CD14-positive monocyte (primary cell): ENCODE measurements around the gene DUSP28. TPM values are rescaled to one million over a fixed set of nuclear protein-coding genes. Genes with fewer than 3 reads are reported as not detected.

Experiments
- DNase-seq, 3 donors: peaks; one replicate each; pipeline ENCODE4 v3.0.0-alpha.2; 2011 to 2022
- H2AFZ ChIP-seq: 2 replicates; pipeline ENCODE4 v1.6.0; 2012; ENCODE audit warnings: mild to moderate bottlenecking, low read depth, low read length, inconsistent platforms; ENCODE audit not compliant: insufficient read depth, poor library complexity, severe bottlenecking
- H3K27ac ChIP-seq, 2 donors: 1 replicate in 1 of 2; 2 replicates in 1 of 2; pipeline ENCODE4 v1.5.1; 2012 to 2013; ENCODE audit warnings: low read length in 2 of 2, control low read depth in 1 of 2, inconsistent platforms in 1 of 2, low read depth in 1 of 2, mild to moderate bottlenecking in 1 of 2
- H3K27me3 ChIP-seq, 2 donors: one replicate each; pipeline versions ENCODE4 v1.6.0 to v1.6.1; 2011 to 2013; ENCODE audit warnings: low read length in 2 of 2; ENCODE audit not compliant: control insufficient read depth in 2 of 2, insufficient read depth in 2 of 2
- H3K36me3 ChIP-seq, 2 donors: replicated peaks in 1 of 2; 1 replicate in 1 of 2; 2 replicates in 1 of 2; pipeline versions ENCODE4 v1.5.1 to v1.6.1; 2012 to 2013; ENCODE audit warnings: low read length in 2 of 2, control low read depth in 1 of 2, inconsistent platforms in 1 of 2, mild to moderate bottlenecking in 1 of 2; ENCODE audit not compliant: insufficient read depth in 2 of 2, control insufficient read depth in 1 of 2
- H3K4me1 ChIP-seq, 2 donors: 1 replicate in 1 of 2; 2 replicates in 1 of 2; pipeline versions ENCODE4 v1.5.1 to v1.6.1; 2012 to 2013; ENCODE audit warnings: low read length in 2 of 2, control low read depth in 1 of 2, inconsistent platforms in 1 of 2, mild to moderate bottlenecking in 1 of 2, moderate library complexity in 1 of 2; ENCODE audit not compliant: insufficient read depth in 2 of 2, control insufficient read depth in 1 of 2
- H3K4me2 ChIP-seq: replicated peaks from 2 replicates; pipeline ENCODE3; 2012; ENCODE audit warnings: low read length, moderate library complexity, mild to moderate bottlenecking; ENCODE audit not compliant: poor library complexity, severe bottlenecking; ENCODE audit errors: extremely low read depth
- H3K4me3 ChIP-seq, 3 experiments: fragments of 200-600 bp in 1 of 3; sonication (generic) in 1 of 3; replicated peaks in 1 of 3; 1 replicate in 2 of 3; 2 replicates in 1 of 3; pipeline ENCODE4 v1.5.1; 2011 to 2013; ENCODE audit warnings: low read length in 3 of 3, mild to moderate bottlenecking in 3 of 3, control low read depth in 2 of 3, low read depth in 2 of 3, inconsistent platforms in 1 of 3, moderate library complexity in 1 of 3
- H3K79me2 ChIP-seq: 2 replicates; pipeline ENCODE4 v1.6.0; 2012; ENCODE audit warnings: mild to moderate bottlenecking, control low read depth, inconsistent platforms, low read length, moderate library complexity; ENCODE audit not compliant: insufficient read depth
- H3K9ac ChIP-seq: 2 replicates; pipeline ENCODE4 v1.6.0; 2017; ENCODE audit warnings: low read length, mild to moderate bottlenecking; ENCODE audit not compliant: insufficient read depth, poor library complexity, severe bottlenecking
- H3K9me3 ChIP-seq, 2 donors: replicated peaks in 1 of 2; 1 replicate in 1 of 2; 2 replicates in 1 of 2; pipeline versions ENCODE4 v1.5.1 to v1.6.1; 2012 to 2013; ENCODE audit warnings: low read length in 2 of 2, control low read depth in 1 of 2; ENCODE audit not compliant: control insufficient read depth in 1 of 2, insufficient read depth in 1 of 2
- H4K20me1 ChIP-seq: 2 replicates; pipeline ENCODE4 v1.6.0; 2012; ENCODE audit warnings: mild to moderate bottlenecking, low read length, control low read depth, moderate library complexity; ENCODE audit not compliant: insufficient read depth
- H3K27ac Mint-ChIP-seq, 7 donors: one replicate each; pipeline ENCODE4 v1.8.0; 2020; ENCODE audit warnings: mild to moderate bottlenecking in 7 of 7, mixed read lengths in 7 of 7, moderate library complexity in 6 of 7, inconsistent platforms in 2 of 7
- H3K27me3 Mint-ChIP-seq, 3 donors: one replicate each; pipeline ENCODE4 v1.8.0; 2021 to 2022; ENCODE audit warnings: low read depth in 3 of 3, mild to moderate bottlenecking in 3 of 3, mixed read lengths in 3 of 3, moderate library complexity in 3 of 3, inconsistent platforms in 1 of 3
- H3K36me3 Mint-ChIP-seq, 2 donors: one replicate each; pipeline ENCODE4 v1.8.0; 2020; ENCODE audit warnings: mixed read lengths in 2 of 2, inconsistent platforms in 1 of 2, mild to moderate bottlenecking in 1 of 2
- H3K4me1 Mint-ChIP-seq: one replicate; pipeline ENCODE4 v1.8.0; 2020; ENCODE audit warnings: mild to moderate bottlenecking, mixed read lengths
- H3K4me3 Mint-ChIP-seq, 2 donors: one replicate each; pipeline ENCODE4 v1.8.0; 2020; ENCODE audit warnings: mild to moderate bottlenecking in 2 of 2, mixed read lengths in 2 of 2, moderate library complexity in 1 of 2
- H3K9me3 Mint-ChIP-seq, 7 donors: one replicate each; pipeline ENCODE4 v1.8.0; 2020 to 2022; ENCODE audit warnings: mixed read lengths in 7 of 7, mild to moderate bottlenecking in 6 of 7, moderate library complexity in 6 of 7, inconsistent platforms in 2 of 7
- CTCF ChIP-seq: fragments of 200-600 bp; IDR thresholded peaks from one replicate; pipeline ENCODE4 v1.8.0; 2022; ENCODE audit warnings: antibody characterized with exemption, mild to moderate bottlenecking
- WGBS: methylation state at CpG from one replicate; pipeline ENCODE4 v1.1.5; 2013; ENCODE audit warnings: missing lambda C conversion rate; ENCODE audit not compliant: insufficient coverage; 5-methylcytosine and 5-hydroxymethylcytosine counted together
- intact Hi-C, 2 donors: fragments of 100-400 bp; cut with micrococcal nuclease; formaldehyde crosslinking; loops; one replicate each; pipeline versions ENCODE4 v1.15.0 to v1.15.1; 2023
- polyA plus RNA-seq, 3 donors: library from polyadenylated mRNA; depleted of rRNA in 1 of 3; unstranded in 2 of 3; stranded (reverse) in 1 of 3; fragments of 300-500 nt in 2 of 3; fragments of >200 nt in 1 of 3; fragmentation: Illumina TruSeq in 2 of 3; gene quantifications; 1 replicate in 2 of 3; 2 replicates in 1 of 3; pipeline ENCODE4 v1.2.3, GENCODE V29; 2012 to 2021

DUSP28 gene
- polyA plus RNA-seq, 3 donors, result 10.8 to 17.7 (median 17.1) TPM

DNA sequence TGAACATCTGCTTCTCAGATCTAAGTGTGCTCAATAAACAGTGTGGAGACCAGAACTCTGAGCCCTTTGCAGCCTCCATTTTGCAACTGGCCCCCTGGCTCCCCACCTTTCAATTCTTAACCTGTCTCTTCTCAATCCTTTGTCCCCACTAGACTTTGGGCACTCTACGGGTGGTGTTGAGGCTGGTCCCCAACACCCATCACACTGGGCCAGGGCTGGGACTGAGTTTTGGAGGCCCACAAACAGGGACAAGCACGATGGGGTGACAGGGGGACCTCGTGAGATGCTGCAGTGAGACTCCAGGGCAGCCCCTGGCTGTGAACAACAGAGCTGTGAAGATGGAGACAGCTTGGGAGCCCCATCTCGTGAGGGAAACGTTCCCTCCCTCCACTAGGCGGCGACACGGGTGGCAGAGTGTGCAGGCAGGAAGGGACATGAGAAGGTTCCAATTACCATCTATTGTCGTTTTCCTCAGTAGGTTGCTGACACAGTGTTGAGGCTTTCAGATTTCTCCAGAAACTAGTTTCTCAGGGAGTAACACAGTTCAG lies 3.5 kb upstream of the DUSP28 start:
- Histone ChIP-seq H3K27me3 (no peaks in the 10 kb centered on the region), H3K79me2 (peaks cover 65% of the 10 kb centered on the region), H4K20me1 (peaks cover 53% of the 10 kb centered on the region), H3K4me3 (no peak overlapping the region), H3K9ac (no peak overlapping the region), H3K36me3 (peaks cover 12 to 44% of the 10 kb centered on the region in 2 donors), H3K4me2 (peak overlapping the region; percentile 66), H3K9me3 (no peaks in the 10 kb centered on the region), H2AFZ (no peak overlapping the region), H3K4me1 (peaks cover 36 to 50% of the 10 kb centered on the region in 2 donors), H3K27ac (no peak overlapping the region)
- Mint-ChIP-seq H3K27me3 (peaks cover 0 to 7% (median 4%) of the 10 kb centered on the region in 3 donors), H3K36me3 (peaks cover 45 to 52% of the 10 kb centered on the region in 2 donors), H3K4me1 (peaks cover 35% of the 10 kb centered on the region), H3K9me3 (peaks cover 0 to 4% (median 3%) of the 10 kb centered on the region in 7 donors), H3K27ac (peak overlapping the region in 1 of 7 donors; percentile 63), H3K4me3 (peak overlapping the region in 1 of 2 donors; percentile 27)
- TF ChIP-seq CTCF, result peak; percentile 60
- intact Hi-C loops, result loop anchor here in 1 of 2 donors (5.0 kb wide), 1 partner anchor 39 kb away; no protein-coding TSS in a partner anchor
- WGBS, result 68% methylated on average over 4 of the region's 9 CpGs
- DNase-seq, result peak; percentile 46 to 62 (median 61)

DNA sequence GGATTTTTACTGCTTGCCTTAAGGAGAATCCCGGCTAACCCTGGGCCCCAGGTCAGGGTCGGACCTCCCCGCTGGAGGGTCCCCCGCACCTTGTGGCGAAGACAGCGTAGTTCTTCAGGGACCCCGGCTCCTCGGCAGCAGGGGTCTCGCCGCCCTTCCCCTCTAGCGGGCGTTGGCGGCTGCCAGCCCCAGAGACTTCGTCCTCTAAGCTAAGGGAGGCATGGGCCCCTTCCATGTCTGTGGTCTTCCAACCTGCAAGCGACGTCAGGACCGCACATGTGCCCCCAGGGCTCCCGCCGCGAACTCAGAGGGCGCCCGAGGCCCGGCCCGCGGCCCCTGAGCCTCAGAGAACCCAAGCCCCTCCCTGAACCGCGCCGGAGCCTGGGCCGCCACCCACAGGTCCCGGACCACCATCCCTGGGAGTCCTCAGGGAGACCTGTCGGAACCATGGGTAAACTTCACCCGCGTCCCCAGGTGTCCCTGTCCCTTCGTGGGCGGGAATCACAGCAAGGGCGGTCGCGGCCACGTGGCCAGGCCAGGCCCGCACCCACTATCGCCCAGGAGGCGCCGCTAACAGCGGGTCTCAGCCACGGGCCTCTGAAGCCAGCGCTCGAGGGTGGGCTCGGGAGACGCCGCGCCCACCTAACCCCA lies 2.9 kb upstream of the DUSP28 start:
- no peak for DNase-seq
- Histone ChIP-seq H3K9me3 (no peaks in the 10 kb centered on the region), H3K4me2 (peak overlapping the region; percentile 66), H2AFZ (no peak overlapping the region), H4K20me1 (peaks cover 53% of the 10 kb centered on the region), H3K36me3 (peaks cover 12 to 38% of the 10 kb centered on the region in 2 donors), H3K4me1 (peaks cover 42 to 56% of the 10 kb centered on the region in 2 donors), H3K4me3 (peak overlapping the region in 1 of 3 experiments; percentile 63), H3K79me2 (peaks cover 65% of the 10 kb centered on the region), H3K27me3 (no peaks in the 10 kb centered on the region), H3K27ac (no peak overlapping the region), H3K9ac (peak overlapping the region; percentile 15)
- Mint-ChIP-seq H3K4me3 (peak overlapping the region in 1 of 2 donors; percentile 27), H3K4me1 (peaks cover 40% of the 10 kb centered on the region), H3K27me3 (peaks cover 0 to 7% (median 4%) of the 10 kb centered on the region in 3 donors), H3K27ac (no peak overlapping the region), H3K9me3 (peaks cover 0 to 4% (median 0%) of the 10 kb centered on the region in 7 donors), H3K36me3 (peaks cover 39 to 46% of the 10 kb centered on the region in 2 donors)
- TF ChIP-seq CTCF, result peak; percentile 36
- intact Hi-C loops, result loop anchor here in 1 of 2 donors (5.0 kb wide), 1 partner anchor 40 kb away; no protein-coding TSS in a partner anchor
- 52% methylated on average over 43 of the region's 51 CpGs for WGBS
